Measurements from ENCODE around the gene MRPS23. TPM values are rescaled to one million over a fixed set of nuclear protein-coding genes. Genes with fewer than 3 reads are reported as not detected.
"Not testable (repeated sequence)": the region's sequence is repeated elsewhere in the genome, so short reads cannot be mapped to it uniquely, and the experiment has no call there.

MRPS23 gene
- total RNA-seq, 1 experiment from 2014 or later = 133 TPM

DNA sequence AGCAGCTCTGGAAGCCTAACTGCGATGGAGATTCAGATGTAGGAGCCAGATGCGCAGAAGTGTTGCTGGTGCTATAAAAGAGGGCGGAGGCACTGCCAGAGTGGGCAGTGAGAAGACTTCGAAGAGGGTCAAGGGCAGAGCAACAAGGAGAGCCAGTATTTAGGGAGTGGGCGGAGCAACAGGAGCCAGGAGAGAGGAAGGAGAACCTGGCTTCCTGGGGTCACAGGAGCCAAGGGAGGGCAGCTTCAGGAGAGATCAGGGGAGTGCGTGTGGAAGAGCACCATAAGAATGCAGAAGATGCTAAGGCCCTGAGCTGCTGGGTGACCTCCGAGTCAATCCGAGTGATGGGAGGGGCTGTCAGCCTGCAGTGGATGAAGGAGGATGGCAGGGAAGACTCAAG, 14.4 kb upstream of the MRPS23 start:
- DNase-seq (ENCODE audit: low read depth) = no peak

DNA sequence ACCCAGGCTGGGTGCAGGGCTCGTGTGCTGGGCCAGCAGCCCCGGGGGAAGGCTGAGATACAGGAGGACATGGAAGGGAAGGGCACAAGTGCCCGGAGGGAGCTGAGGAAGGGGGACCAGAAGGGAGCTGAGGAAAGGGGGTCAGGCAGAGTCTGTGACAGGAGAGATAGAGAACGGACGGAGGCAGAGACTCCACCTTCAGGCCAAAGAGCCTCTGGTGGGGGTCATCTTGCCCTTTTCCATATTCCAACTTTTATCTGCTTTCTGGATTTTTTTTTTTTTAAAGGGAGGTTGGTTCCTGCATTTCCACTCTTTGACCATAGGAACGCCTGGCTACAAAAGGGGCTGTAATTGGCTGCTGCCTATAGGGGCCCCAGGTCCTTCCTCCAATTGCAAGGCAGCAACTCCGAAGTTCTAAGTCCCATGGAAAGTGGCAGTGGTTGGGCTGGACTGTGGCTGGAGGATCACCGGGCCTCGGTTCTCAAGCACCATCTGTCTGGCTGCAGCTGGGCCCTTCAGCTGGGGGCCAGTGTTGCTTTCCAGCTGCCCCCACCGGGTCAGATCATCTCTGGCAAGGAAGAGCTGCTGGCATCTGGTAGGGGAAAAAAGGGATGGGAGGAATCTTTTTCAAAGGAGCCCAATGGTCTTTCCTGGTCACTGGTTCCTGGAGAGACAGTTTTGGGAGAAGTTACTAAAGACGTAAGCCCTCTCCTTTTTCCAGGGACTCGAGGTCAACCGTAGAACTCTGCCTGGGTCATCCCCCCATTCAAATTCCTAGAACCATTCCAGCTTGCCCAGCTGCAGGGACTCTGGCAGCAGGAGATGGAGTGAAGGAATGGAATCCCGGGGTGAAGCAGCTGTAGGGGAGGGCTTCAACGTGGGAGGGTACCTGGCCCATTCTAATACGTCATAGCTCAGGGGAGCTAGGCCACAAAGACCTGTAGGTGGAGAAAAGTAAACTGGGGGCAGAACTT, 13.1 kb upstream of the MRPS23 start:
- no peak for DNase-seq (ENCODE audit: low read depth)

DNA sequence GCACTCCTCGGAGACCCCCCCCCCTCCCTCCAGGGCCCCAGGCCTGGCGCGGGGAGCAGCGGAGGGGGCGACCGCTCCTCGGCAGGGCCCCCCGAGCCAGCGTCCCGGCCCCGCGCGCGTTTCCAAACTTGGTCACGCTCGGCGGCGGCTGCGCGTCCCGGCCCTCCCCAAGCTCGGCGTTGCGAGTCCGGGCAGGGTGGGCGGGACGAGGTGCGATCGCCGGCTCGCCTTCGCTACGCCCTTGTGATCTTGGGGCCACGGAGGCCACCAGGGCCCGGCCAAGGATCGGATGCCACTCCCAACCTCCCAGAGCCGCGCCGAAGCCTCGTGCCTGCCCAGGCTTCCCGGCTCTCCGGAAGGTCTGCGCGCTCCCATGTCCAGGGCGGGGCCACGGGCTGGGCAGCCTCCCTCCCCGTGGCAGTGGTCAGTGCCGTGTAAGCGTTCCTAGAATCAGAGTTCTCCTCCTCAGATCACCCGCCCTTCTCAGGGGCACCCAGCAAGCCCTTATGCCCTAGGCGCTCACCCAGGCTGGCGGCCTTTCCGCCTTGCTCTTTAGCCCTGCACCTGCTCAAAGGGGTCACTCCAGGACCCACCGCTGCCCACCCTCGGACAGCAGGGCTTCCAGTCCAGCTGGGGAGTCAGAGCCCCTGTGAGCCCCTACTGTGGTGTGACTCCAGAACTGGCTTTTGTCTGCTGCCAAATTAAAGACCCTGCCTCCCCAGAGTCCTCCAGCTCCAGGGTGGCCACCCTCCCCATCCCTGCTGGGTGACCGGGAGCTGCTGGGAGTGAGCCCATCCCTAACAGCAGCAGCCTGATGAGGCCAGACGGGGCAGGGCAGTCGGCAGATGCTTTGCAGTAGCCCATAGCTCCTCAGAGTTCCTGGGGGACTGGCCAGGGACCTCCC, 12.2 kb upstream of the MRPS23 start:
- DNase-seq (ENCODE audit: low read depth) = no peak

DNA sequence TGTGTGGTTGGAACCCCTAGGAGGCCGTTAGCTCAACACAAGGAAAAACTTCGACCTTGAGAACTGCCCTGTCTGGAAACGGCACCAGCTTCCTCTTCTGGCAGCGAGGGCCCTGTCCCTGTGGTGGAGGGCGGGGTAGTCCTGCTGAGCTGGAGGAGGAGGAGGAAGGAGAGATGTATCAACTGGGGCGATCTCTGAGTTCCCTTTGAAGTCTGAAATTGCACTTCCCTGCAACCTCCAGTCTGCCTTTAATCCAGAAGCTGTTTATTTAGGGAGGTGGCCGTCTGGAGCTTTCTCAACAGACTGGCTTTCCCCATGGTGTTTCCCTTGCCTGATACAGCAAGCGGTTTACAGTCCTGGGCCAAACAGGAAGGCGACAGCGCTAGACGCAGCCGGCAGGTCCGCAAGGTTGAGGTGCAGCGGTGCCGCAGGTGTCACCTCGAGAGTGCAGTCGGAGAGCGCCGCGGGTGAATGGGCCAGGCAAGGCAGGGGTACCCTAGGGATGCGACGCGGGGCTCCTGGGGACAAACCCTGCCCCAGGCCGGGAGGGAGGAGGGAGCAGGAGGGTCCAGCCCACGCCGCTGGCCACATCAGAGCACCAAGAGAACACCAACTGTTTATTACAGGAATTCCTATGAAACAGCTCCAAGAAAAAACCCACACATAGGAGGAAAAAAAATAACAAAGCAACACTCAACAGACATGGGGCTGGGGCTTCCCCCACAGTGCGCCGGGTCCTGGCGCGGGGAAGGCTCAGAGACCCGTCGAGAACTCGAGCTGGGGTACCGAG, 11.4 kb upstream of the MRPS23 start:
- no peak for DNase-seq (ENCODE audit: low read depth)

DNA sequence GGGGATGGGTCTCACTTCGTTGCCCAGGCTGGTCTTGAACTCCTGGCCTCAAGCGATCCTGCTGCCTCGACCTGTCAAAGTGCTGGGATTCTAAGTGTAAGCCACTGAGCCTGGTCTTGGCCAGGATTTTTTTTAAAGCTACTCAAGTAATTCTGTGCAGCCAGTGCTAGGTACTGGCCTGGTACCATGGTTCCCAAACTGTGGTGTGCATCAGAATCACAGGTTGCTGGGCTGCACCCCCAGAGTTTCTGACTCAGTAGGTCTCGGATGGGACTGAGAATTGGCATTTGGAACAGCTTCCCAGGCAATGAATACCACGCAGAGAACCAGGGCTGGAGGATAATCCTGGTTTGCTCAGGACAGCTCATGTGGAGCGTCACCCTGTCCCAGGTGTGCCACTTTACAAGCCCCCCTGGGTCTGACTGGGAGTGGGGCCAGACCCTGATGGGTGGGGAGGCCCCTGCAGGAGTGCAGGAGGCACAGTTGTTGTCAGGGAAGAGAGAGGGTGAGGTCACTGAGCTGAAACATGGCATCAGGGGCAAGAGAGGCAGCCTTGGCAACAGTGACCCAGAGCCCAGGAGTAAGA, 10.7 kb upstream of the MRPS23 start:
- no peak for DNase-seq (ENCODE audit: low read depth)

DNA sequence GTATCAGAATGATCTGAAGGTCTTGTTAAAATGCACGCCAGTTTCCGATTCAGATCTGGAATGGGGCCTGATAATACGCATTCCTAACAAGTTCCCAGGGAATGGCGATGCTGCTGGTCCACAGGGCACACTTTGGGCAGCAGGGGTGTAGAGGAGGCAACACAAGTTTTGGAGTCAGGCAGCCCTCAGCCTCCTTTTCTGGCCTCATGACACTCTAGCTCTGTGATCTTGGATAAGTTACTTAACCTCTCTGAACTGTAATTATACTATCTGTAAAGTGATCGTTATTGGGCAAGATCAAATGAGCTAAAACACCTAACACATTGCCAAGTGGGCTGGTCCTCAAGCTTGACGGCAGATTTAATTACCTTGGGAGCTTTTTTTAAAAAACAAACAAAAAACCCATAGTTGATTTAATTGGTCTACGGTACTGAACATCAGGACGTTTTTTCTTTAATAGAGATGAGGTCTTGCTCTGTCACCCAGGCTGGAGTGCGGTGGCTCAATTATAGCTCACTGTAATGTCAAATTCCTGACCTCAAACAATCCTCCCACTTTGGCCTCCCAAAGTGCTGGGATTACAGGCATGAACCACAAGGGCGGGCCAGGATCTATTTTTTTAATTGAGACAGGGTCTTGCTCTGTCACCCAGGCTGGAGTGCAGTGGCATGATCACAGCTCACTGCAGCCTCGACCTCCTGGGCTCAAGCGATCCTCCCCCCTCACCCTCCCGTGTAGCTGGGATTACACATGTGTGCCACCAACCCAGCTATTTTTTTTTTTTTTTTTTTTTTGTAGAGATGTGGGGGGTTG, 10.0 kb upstream of the MRPS23 start:
- no peak for DNase-seq (ENCODE audit: low read depth)

DNA sequence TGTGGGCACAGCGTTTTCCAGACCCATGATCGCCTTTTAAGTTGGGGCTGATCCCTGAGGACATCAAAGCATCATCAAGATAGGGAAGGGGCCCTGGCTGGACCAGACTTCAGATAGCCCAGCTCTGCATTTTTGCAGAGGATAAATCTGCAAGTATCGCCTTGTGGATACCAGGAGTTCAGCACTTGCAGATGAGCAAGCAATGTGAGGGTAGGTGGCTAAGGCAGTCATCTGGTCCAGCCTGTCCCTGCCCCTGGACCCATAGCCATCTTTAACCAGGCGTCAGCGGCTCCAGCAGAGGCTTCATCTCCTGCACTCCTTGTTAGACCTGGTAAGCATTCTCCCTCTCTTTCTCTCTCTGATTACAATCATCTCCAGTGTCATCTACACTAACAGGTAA, 9.0 kb upstream of the MRPS23 start:
- DNase-seq (ENCODE audit: low read depth) = no peak

DNA sequence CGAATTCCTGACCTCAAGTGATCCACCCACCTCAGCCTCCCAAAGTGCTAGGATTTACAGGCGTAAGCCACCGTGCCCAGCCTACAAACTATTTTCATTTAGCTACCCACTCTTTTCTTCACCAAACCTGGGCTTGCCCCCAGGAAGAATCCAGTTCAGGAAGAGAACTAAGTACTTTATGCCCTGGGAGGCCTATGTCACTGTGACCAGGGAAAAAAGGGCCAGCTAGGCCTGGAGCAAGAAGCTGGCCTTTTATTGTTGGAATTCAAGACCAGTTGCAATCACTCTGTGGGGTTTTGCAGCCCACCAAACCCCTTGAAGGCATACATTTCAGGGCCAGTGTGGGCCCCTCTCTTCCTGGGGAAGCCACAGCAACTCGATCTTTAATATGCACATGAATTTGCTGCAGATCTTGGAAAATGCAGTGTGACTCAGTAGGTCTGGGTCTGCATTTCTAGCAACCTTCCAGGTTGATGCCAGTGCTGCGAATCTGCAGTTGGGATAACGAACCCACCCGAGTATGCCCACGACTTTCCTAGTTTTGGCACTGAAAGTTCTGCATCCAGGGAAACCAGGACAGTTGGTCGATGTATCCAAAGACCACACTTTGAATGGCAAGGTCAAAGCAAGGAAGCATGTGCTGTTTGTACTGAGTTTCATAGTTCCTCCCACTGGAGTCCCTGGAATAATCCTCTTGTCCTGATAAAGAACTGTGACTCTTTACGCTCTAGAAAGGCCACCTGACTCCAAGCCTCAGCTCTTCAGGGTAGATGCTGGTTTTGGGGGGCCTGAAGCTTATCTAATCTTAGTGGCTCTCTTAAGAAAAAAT, 7.2 kb upstream of the MRPS23 start:
- DNase-seq (ENCODE audit: low read depth) = no peak

DNA sequence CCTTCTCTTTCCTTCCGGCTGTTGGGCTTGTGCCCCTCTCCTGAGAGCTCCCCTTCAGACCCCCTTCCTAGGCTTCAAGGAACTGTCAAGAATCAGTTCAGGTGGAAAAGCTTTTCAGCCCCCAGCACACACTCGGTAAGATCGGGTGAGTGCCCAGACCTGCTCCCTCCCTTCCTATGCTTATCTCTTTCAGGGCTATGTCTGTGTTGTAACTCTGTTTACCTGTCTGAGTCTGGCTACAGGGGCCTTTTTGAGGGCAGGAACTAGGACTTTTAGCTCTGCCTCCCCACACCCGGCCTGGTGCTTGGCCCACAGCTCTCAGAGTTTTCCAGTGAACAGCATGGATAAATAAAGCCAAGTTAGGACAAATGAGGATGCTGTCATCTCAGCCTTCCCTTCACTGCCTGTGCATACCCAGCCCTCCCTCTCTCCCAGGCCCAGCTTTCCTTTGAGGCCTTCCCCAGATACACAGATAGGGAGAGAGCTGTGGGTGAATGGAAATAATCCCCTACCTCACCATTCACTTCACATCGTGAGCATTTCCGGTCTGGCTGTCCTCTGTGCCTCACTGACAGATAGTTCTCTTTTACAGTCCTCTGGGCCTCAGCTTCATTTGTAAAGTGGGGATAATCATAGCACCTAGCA, 5.7 kb upstream of the MRPS23 start:
- DNase-seq (ENCODE audit: low read depth) = no peak

DNA sequence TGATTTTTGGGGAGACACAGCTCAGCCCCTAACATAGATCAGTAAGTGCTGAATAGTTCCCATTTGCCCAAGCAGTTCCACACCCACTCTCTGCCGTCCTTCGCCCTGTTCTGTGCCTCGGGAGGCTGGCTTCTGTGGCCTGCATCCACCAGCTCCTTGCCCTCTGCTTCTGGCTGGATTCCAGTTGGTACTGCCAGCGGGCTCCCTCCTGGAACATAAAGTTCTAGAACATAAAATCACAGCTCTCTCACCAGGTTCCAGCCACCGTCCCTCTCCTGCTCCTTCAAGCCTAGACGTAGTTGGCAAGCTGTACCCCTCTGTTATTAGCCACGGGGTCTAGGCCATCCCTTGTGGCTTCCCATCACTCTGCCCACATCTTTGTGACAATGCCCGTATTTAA, 3.9 kb upstream of the MRPS23 start:
- no peak for DNase-seq (ENCODE audit: low read depth)

DNA sequence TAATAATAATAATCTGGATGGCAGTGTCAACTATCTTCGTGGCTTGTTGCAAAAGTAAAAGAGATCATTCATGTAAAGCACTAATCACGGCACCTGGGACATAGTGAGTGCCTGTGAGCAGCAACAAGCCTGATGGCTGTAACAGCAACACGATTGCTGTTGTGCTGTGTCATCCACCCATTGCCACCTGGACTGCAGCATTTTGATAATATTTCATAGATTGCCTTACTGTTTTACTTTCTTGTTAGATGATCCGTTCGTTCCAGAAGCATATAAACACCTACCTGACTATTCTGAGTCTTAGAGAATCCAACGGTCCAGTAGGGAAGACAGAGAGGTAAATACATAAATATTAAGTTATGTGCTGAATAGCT, 3.1 kb upstream of the MRPS23 start:
- no peak for DNase-seq (ENCODE audit: low read depth)

DNA sequence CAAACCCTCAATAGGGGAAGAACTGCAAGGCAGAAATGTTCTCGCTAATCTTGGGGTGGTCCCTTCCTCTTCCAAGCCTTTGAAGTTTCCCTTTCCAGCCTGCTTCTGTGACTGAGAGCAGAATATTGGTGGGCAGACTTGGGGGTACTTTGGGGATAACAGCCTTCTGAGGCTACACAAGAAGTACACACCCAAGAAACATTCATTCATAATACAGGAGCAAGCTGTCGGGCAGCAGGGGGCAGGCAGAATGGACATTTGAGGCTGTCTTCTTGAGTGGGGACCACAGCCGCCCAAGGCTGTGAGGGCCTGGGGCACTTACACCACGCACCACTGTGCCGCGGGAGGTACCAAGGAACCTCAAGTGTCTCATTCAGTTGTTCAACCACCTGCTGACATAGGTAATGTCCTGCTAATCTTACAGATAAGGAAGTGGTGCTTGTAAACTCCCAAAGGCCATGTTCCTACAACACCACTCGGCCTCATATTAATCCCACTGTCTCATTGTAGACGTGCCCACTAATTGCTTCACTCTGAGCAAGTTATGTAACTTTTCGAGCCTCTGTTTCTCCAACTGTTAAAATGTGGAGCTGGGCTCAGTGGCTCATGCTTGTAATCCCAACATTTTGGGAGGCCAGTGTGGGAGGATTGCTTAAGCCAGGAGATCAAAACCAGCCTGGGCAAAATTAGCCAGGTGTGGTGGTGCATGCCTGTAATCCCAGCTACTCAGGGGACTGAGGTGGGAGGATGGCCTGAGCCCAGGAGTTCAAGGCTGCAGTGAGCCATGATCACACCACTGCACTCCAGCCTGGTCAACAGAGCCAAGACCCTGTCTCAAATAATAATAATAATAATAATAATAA, 2.5 kb upstream of the MRPS23 start:
- no peak for DNase-seq (ENCODE audit: low read depth)

DNA sequence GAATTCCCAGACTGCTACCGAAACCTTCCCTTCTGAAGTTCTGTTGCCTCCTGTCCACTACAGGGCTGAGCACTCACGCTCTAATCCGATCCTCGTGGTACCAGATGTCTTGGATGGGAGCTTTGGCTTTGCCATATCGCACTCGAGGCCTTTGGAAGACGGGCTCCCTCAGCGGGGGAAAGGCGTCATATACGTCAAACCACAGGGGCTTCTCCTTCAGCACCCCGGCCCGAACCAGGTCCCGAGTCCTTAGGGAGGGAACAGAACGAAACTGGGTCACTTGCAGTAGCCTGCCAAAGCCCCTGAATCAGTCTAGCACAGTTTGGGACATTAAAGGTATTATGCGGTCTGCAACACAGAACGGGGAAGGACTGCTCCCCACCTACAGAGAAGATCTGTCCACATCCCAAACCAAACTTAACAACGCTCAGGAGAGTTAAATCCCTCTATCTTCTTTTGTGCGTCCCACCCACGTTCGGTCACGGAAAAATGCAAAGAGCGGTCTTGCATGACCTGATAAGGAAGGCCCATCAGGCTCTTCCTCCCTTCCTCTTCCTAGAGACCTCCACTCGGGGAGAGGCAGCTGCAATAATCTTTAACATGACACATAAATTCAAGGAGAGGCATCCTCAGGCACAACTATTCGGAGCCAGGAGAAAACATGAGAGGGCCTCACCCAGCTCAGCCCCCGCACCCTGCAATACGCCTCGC, 526 bp downstream of the MRPS23 start:
- DNase-seq (ENCODE audit: low read depth) = no peak

DNA sequence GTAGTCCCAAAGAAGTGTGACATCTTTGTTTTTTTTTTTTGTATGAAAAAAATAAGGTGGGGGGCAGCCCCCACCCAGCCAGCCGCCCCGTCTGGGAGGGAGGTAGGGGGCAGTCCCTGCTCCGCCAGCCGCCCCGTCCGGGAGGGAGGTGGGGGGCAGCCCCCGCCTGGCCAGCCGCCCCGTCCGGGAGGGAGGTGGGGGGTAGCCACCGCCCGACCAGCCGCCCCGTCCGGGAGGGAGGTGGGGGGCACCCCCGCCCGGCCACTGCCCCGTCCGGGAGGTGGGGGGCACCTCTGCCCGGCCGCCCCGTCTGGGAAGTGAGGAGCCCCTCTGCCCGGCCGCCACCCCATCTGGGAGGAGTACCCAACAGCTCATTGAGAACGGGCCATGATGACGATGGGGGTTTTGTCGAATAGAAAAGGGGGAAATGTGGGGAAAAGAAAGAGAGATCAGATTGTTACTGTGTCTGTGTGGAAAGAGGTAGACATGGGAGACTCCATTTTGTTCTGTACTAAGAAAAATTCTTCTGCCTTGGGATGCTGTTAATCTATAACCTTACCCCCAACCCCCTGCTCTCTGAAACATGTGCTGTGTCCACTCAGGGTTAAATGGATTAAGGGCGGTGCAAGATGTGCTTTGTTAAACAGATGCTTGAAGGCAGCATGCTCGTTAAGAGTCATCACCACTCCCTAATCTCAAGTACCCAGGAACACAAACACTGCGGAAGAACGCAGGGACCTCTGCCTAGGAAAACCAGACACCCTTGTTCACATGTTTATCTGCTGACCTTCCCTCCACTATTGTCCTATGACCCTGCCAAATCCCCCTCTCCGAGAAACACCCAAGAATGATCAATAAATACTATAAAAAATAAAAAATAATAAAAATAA, 3.5 kb downstream of the MRPS23 start:
- not testable (repeated sequence) for DNase-seq (ENCODE audit: low read depth)

DNA sequence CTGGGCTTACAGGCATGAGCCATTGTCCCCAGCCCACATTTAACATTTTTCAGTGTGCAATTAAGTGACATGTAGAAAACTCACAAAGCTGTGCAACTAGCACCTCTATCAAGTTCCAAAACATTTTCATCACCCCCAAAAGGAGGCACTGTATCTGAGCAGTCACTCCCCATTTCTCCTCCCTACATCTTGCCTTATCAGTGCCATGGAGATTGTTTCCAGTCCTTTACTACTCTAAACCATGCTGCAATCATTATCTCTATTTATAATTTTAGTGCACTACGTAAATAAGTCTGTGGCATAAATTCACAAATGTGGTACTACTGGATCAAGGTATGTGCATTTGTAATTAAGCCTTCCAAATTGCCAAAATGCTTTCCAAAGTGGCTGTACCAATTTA, 7.6 kb downstream of the MRPS23 start:
- DNase-seq (ENCODE audit: low read depth) = no peak

DNA sequence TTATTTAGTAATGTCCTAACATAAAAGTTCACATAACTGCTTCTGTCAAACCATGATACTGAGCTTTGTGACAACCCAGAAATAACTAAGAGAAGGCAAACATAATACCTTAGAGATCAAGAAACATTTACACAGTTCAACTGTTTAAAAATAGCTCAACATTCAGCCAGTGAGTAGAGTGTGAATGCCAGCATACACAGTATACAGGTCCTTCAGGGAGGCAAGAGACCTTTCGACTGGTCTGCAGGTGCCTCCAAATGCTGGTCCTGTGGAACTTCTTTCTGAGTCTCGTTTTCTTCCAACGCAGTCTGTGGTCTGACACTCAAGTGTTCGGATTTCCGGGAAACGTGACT, 10.3 kb downstream of the MRPS23 start:
- DNase-seq (ENCODE audit: low read depth) = no peak

Measured in HT1080 (cell line).